Transverse colon (tissue), 4 donors: ENCODE data around the gene CYGB. TPM values are rescaled to one million over a fixed set of nuclear protein-coding genes. Genes with fewer than 3 reads are reported as not detected.

ENCODE experiments used
- DNase-seq: peaks from one replicate; pipeline ENCODE4 v3.0.0-alpha.2; 2019
- H3K27ac ChIP-seq, 4 donors: fragments of 200-600 bp; sonication (generic); 2 replicates each; pipeline ENCODE4 v1.5.1; 2016 to 2018; ENCODE audit warnings: inconsistent platforms in 4 of 4
- H3K27me3 ChIP-seq: fragments of 200-600 bp; sonication (generic); 2 replicates; pipeline ENCODE4 v1.5.1; 2017; ENCODE audit warnings: inconsistent platforms
- H3K36me3 ChIP-seq, 4 donors: fragments of 200-600 bp; sonication (generic); 2 replicates each; pipeline ENCODE4 v1.5.1; 2017 to 2019; ENCODE audit warnings: inconsistent platforms in 4 of 4
- H3K4me1 ChIP-seq, 4 donors: fragments of 200-600 bp; sonication (generic); 2 replicates each; pipeline ENCODE4 v1.5.1; 2017 to 2020; ENCODE audit warnings: inconsistent platforms in 4 of 4
- H3K4me3 ChIP-seq, 4 donors: fragments of 200-600 bp; sonication (generic); 1 replicate in 1 of 4; 2 replicates in 3 of 4; pipeline versions ENCODE4 v1.5.1 to v1.6.1; 2017 to 2019; ENCODE audit warnings: inconsistent platforms in 4 of 4
- H3K9me3 ChIP-seq, 2 donors: fragments of 200-600 bp; sonication (generic); 2 replicates each; pipeline ENCODE4 v1.5.1; 2017 to 2019; ENCODE audit warnings: inconsistent platforms in 2 of 2
- EP300 ChIP-seq: sonication (generic); formaldehyde crosslinking; IDR thresholded peaks from one replicate; pipeline ENCODE4 v1.6.1; 2017; ENCODE audit warnings: antibody characterized with exemption, low read depth
- POLR2A ChIP-seq: fragments of 450-650 bp; IDR thresholded peaks from one replicate; pipeline ENCODE4 v1.6.1; 2016; ENCODE audit warnings: antibody characterized with exemption, mild to moderate bottlenecking, moderate library complexity
- POLR2AphosphoS5 ChIP-seq, 3 donors: sonication (generic); formaldehyde crosslinking; IDR thresholded peaks; one replicate each; pipeline ENCODE4 v1.6.1; 2016; ENCODE audit warnings: antibody characterized with exemption in 3 of 3
- WGBS, 2 donors: methylation state at CpG; one replicate each; pipeline ENCODE4 v1.1.5; 2018; ENCODE audit warnings: low coverage in 1 of 2; 5-methylcytosine and 5-hydroxymethylcytosine counted together
- in situ Hi-C, 4 donors: fragments of 200-750 bp; cut with MboI; loops; one replicate each; pipeline versions ENCODE4 v1.15.0 to v1.15.1; 2017; ENCODE audit warnings: low sequenced_read_pairs in 3 of 4, low pct_ligation_motif_present in 1 of 4, low pct_unique_long_range_greater_than_20kb in 1 of 4
- intact Hi-C: fragments of 100-400 bp; cut with DNase I; formaldehyde crosslinking; loops from one replicate; pipeline ENCODE4 v1.15.1; 2023; ENCODE audit warnings: low total_unique reads
- total RNA-seq, 4 donors: library from RNA; depleted of rRNA; stranded (reverse); fragments of >200 nt; gene quantifications; one replicate each; pipeline ENCODE4 v1.1.0, GENCODE V29; 2016
- TF ChIP-seq, protein P1 (sequence below), 5 experiments: fragments of 200-600 bp in 3 of 5; fragments of 450-650 bp in 2 of 5; sonication (generic) in 3 of 5; IDR thresholded peaks; 1 replicate in 2 of 5; 2 replicates in 3 of 5; pipeline ENCODE4 v1.5.1; 2016 to 2017; ENCODE audit warnings: antibody characterized with exemption in 5 of 5, inconsistent platforms in 3 of 5, mild to moderate bottlenecking in 2 of 5, moderate library complexity in 1 of 5

CYGB gene
- total RNA-seq, 4 donors from 2014 or later = 7.5 to 20.1 (median 11.3) TPM

GRCh38 chr17:76570877-76571471 lies 33.5 kb upstream of the CYGB start:
- no peaks in the 10 kb centered on the region for H3K9me3 ChIP-seq
- peaks cover 0 to 2% (median 0%) of the 10 kb centered on the region in 4 donors for H3K4me1 ChIP-seq
- H3K36me3 ChIP-seq = no peaks in the 10 kb centered on the region
- in situ Hi-C loops = no loop called here
- H3K27me3 ChIP-seq = no peaks in the 10 kb centered on the region
- no peak overlapping the region for H3K27ac ChIP-seq
- H3K4me3 ChIP-seq = no peak overlapping the region
- intact Hi-C loops = no loop called here
- TF ChIP-seq, protein P1, sequence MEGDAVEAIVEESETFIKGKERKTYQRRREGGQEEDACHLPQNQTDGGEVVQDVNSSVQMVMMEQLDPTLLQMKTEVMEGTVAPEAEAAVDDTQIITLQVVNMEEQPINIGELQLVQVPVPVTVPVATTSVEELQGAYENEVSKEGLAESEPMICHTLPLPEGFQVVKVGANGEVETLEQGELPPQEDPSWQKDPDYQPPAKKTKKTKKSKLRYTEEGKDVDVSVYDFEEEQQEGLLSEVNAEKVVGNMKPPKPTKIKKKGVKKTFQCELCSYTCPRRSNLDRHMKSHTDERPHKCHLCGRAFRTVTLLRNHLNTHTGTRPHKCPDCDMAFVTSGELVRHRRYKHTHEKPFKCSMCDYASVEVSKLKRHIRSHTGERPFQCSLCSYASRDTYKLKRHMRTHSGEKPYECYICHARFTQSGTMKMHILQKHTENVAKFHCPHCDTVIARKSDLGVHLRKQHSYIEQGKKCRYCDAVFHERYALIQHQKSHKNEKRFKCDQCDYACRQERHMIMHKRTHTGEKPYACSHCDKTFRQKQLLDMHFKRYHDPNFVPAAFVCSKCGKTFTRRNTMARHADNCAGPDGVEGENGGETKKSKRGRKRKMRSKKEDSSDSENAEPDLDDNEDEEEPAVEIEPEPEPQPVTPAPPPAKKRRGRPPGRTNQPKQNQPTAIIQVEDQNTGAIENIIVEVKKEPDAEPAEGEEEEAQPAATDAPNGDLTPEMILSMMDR (IDR thresholded peaks at IDR 0.05) = no peak
- TF ChIP-seq POLR2AphosphoS5 (IDR thresholded peaks at IDR 0.05) (no peak), EP300 (no peak), POLR2A (no peak)
- 88 to 100% methylated on average over 1 to 13 of the region's 13 CpGs for WGBS, 2 donors
- DNase-seq = no peak

GRCh38 chr17:76570457-76570856 lies 32.9 kb upstream of the CYGB start:
- intact Hi-C loops (no loop called here), in situ Hi-C loops (no loop called here)
- H3K36me3 ChIP-seq = no peaks in the 10 kb centered on the region
- H3K9me3 ChIP-seq = no peaks in the 10 kb centered on the region
- WGBS, 2 donors = 85 to 100% methylated on average over 1 to 7 of the region's 7 CpGs
- H3K27me3 ChIP-seq = no peaks in the 10 kb centered on the region
- no peak for DNase-seq
- no peak overlapping the region for H3K4me3 ChIP-seq
- no peak overlapping the region for H3K27ac ChIP-seq
- peaks cover 0 to 2% (median 0%) of the 10 kb centered on the region in 4 donors for H3K4me1 ChIP-seq
- TF ChIP-seq, protein P1 (IDR thresholded peaks at IDR 0.05) = no peak
- TF ChIP-seq EP300 (no peak), POLR2A (no peak), POLR2AphosphoS5 (IDR thresholded peaks at IDR 0.05) (no peak)

DNA sequence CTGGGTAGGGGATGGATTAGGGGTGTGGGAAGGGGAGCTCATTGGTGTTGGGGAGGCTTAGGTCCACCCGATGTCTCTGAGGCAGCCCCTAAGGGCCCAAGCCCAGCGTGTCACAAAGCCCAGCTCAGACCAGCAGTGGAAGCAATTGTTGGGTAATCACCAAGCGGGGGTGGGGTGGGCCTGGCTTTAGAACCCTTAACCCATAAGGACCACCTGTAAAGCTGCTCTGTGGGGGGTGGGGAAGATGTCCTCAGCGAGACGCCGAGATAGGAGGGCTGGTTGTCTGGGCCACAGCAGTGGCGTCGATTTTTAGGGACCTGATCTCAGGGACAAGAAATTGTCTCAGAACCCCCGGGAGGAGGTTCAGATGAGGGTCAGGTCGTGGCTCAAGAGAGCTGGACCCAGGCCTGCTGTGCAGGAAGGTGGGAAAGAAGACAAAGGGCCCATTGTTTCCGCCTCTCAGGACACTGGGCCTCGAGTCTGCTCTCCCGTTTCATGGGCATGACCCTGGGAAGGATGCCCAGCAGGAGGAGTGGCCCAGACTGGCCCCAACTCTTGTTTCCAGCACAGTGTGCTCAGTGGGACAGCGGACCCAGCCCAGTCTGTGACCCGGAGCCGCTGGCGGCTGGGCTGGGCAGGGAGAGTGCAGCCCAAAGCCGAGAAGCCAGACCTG lies 32.2 kb upstream of the CYGB start:
- no peak for TF ChIP-seq POLR2AphosphoS5 (IDR thresholded peaks at IDR 0.05)
- TF ChIP-seq, protein P1 (IDR thresholded peaks at IDR 0.05) = no peak
- no peak for TF ChIP-seq POLR2A
- TF ChIP-seq EP300 = no peak
- 78 to 80% methylated on average over 1 to 18 of the region's 18 CpGs for WGBS, 2 donors
- intact Hi-C loops = no loop called here
- Histone ChIP-seq H3K36me3 (no peaks in the 10 kb centered on the region), H3K27ac (no peak overlapping the region), H3K4me3 (no peak overlapping the region), H3K4me1 (peaks cover 0 to 2% (median 0%) of the 10 kb centered on the region in 4 donors), H3K9me3 (no peaks in the 10 kb centered on the region), H3K27me3 (no peaks in the 10 kb centered on the region)
- in situ Hi-C loops = no loop called here
- DNase-seq = no peak

- Histone ChIP-seq H3K4me3 (no peak overlapping the region), H3K4me1 (peaks cover 0 to 2% (median 0%) of the 10 kb centered on the region in 4 donors), H3K36me3 (no peaks in the 10 kb centered on the region), H3K27ac (no peak overlapping the region), H3K27me3 (no peaks in the 10 kb centered on the region), H3K9me3 (no peaks in the 10 kb centered on the region)
- in situ Hi-C loops (no loop called here), intact Hi-C loops (no loop called here)
- TF ChIP-seq EP300 (no peak), POLR2A (no peak), POLR2AphosphoS5 (IDR thresholded peaks at IDR 0.05) (no peak)
- TF ChIP-seq, protein P1 (IDR thresholded peaks at IDR 0.05) = no peak
- DNase-seq = no peak
- 0 to 46% methylated on average over 1 to 19 of the region's 19 CpGs for WGBS, 2 donors
Observed at GRCh38 chr17:76568811-76569221, 31.3 kb upstream of the CYGB start.
